GM12874 (cell line): Measurements from ENCODE around the gene GPATCH1.

Source experiments
- TF ChIP-seq, protein P1 (sequence below): IDR thresholded peaks from 2 replicates; pipeline ENCODE4 v1.5.1; 2011; ENCODE audit warnings: low read depth, mild to moderate bottlenecking, control low read depth, low read length, moderate library complexity; ENCODE audit not compliant: insufficient read depth

The GPATCH1 gene

GRCh38 chr19:33062902-33063301, 18.1 kb upstream of the GPATCH1 start:
- TF ChIP-seq, protein P1, sequence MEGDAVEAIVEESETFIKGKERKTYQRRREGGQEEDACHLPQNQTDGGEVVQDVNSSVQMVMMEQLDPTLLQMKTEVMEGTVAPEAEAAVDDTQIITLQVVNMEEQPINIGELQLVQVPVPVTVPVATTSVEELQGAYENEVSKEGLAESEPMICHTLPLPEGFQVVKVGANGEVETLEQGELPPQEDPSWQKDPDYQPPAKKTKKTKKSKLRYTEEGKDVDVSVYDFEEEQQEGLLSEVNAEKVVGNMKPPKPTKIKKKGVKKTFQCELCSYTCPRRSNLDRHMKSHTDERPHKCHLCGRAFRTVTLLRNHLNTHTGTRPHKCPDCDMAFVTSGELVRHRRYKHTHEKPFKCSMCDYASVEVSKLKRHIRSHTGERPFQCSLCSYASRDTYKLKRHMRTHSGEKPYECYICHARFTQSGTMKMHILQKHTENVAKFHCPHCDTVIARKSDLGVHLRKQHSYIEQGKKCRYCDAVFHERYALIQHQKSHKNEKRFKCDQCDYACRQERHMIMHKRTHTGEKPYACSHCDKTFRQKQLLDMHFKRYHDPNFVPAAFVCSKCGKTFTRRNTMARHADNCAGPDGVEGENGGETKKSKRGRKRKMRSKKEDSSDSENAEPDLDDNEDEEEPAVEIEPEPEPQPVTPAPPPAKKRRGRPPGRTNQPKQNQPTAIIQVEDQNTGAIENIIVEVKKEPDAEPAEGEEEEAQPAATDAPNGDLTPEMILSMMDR: no peak

DNA sequence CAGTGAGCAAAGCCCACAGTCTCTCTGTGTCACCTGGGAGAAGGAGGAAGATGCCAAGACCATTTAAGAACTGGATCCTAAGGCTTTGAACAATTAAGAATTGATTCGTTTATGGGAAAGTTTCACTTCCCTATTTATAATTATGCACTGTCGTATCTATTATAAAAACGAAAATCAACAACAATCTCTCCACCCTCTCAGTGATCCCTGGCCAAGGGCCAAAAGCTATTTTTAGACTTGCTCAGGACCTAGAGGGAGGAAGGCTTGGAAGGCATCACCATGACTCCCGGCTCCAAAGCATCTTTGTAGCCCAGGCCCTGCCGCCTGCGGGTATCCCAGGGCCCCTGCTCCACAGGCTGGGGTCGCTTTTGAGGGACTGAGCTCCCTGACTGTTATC, 17.6 kb upstream of the GPATCH1 start:
- TF ChIP-seq, protein P1: no peak

GRCh38 chr19:33063753-33064457, 17.1 kb upstream of the GPATCH1 start:
- TF ChIP-seq, protein P1: no peak

- TF ChIP-seq, protein P1: no peak
Measured at GRCh38 chr19:33064458-33064791, 16.6 kb upstream of the GPATCH1 start.

- TF ChIP-seq, protein P1: no peak
Measured at GRCh38 chr19:33064792-33065550, 16.0 kb upstream of the GPATCH1 start, which contains the start of gene RHPN2. TSS of gene RHPN2 (minus strand) at chr19:33064888. CDS start at chr19:33064852, 36 bp downstream.

GRCh38 chr19:33066543-33066942, 14.4 kb upstream of the GPATCH1 start:
- TF ChIP-seq, protein P1: no peak

GRCh38 chr19:33067121-33067520, 13.9 kb upstream of the GPATCH1 start:
- TF ChIP-seq, protein P1: no peak
